ENCODE measurements around the gene KPNA6. TPM values are rescaled to one million over a fixed set of nuclear protein-coding genes. Genes with fewer than 3 reads are reported as not detected.

KPNA6 gene
- total and polyA plus RNA-seq, 2 of the 13 experiments (the other 11 are each of a cell fraction or from before 2014, with no cell fraction given), result 22.0 to 47.5 TPM

DNA sequence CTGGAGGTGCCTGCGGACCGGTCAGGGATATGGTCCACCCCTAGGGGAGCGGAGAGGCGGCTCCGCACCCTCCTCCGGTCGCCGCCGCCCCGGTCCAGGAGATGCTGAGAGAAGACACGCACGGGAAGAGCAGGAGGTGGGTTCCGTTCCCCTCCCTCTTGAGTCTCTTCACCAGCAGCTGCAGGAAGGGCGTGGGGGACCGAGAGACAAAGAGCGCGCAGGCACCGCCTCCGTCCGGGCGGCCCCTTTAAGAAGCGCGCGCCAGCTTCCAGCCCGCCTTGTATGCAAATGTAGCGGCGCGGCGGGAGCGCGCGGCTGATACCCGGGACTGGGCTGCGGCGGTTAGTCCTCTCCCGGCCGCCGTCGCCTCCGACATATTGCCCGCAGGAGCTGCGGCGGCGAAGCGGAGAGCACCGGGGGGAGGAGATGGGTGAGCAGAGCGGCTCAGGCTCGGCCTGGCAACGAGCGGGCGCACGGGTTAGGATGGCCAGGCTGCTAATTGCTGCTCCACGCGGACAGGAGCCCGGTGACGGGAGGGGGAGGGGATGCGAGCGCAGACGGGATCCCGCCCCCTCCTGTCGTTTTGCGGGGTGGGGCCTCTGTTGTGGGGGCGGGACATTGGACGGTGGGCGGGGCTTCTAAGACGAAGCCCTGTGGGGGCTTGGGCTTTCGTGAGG is 35.1 kb upstream of the KPNA6 start, which contains the start of gene TMEM39B (continued):
- TF ChIP-seq, protein P1, sequence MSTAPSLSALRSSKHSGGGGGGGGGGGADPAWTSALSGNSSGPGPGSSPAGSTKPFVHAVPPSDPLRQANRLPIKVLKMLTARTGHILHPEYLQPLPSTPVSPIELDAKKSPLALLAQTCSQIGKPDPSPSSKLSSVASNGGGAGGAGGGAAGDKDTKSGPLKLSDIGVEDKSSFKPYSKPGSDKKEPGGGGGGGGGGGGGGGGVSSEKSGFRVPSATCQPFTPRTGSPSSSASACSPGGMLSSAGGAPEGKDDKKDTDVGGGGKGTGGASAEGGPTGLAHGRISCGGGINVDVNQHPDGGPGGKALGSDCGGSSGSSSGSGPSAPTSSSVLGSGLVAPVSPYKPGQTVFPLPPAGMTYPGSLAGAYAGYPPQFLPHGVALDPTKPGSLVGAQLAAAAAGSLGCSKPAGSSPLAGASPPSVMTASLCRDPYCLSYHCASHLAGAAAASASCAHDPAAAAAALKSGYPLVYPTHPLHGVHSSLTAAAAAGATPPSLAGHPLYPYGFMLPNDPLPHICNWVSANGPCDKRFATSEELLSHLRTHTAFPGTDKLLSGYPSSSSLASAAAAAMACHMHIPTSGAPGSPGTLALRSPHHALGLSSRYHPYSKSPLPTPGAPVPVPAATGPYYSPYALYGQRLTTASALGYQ (CRISPR knock-in tag; IDR thresholded peaks at IDR 0.05), result peak; percentile 30; the same call in 1 of the 2 replicates
- no peak for TF ChIP-seq SRF (IDR thresholded peaks at IDR 0.05; ENCODE audit: low read depth, low read length)
- TF ChIP-seq ZNF354B (CRISPR knock-in tag; IDR thresholded peaks at IDR 0.05), result no peak
- TF ChIP-seq KDM5A (IDR thresholded peaks at IDR 0.05; ENCODE audit: borderline replicate concordance, low read length), result peak; percentile 75; the same call in 1 of the 2 replicates
- TF ChIP-seq, protein P2, sequence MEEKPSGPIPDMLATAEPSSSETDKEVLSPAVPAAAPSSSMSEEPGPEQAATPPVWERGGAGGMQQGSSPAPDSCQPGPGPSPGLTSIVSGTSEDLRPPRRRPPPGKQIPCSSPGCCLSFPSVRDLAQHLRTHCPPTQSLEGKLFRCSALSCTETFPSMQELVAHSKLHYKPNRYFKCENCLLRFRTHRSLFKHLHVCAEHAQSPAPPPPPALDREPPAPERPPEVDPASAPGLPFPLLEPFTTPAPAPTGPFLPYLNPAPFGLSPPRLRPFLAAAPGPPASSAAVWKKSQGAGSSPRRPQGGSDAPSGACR (CRISPR knock-in tag; IDR thresholded peaks at IDR 0.05), result peak; percentile 42; the same call in 1 of the 2 replicates
- peak; percentile 19; the same call in 1 of the 2 replicates for TF ChIP-seq MTA1 (CRISPR knock-in tag; IDR thresholded peaks at IDR 0.05; ENCODE audit: borderline replicate concordance)
- no peak for TF ChIP-seq KMT2A (CRISPR knock-in tag; IDR thresholded peaks at IDR 0.05)
- TF ChIP-seq, protein P3, sequence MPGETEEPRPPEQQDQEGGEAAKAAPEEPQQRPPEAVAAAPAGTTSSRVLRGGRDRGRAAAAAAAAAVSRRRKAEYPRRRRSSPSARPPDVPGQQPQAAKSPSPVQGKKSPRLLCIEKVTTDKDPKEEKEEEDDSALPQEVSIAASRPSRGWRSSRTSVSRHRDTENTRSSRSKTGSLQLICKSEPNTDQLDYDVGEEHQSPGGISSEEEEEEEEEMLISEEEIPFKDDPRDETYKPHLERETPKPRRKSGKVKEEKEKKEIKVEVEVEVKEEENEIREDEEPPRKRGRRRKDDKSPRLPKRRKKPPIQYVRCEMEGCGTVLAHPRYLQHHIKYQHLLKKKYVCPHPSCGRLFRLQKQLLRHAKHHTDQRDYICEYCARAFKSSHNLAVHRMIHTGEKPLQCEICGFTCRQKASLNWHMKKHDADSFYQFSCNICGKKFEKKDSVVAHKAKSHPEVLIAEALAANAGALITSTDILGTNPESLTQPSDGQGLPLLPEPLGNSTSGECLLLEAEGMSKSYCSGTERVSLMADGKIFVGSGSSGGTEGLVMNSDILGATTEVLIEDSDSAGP (CRISPR knock-in tag; IDR thresholded peaks at IDR 0.05; ENCODE audit: borderline replicate concordance), result peak; percentile 100
- TF ChIP-seq HES4 (CRISPR knock-in tag; IDR thresholded peaks at IDR 0.05; ENCODE audit: borderline replicate concordance), result no peak
- TF ChIP-seq HOXA3 (CRISPR knock-in tag; IDR thresholded peaks at IDR 0.05), result no peak; the same call in 1 of the 2 replicates
- TF ChIP-seq ESRRA (CRISPR knock-in tag; IDR thresholded peaks at IDR 0.05; ENCODE audit: low read depth), result no peak
- TF ChIP-seq, protein P4, sequence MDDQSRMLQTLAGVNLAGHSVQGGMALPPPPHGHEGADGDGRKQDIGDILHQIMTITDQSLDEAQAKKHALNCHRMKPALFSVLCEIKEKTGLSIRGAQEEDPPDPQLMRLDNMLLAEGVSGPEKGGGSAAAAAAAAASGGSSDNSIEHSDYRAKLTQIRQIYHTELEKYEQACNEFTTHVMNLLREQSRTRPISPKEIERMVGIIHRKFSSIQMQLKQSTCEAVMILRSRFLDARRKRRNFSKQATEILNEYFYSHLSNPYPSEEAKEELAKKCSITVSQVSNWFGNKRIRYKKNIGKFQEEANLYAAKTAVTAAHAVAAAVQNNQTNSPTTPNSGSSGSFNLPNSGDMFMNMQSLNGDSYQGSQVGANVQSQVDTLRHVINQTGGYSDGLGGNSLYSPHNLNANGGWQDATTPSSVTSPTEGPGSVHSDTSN (CRISPR knock-in tag; IDR thresholded peaks at IDR 0.05; ENCODE audit: borderline replicate concordance), result no peak
- peak; percentile 84; the same call in 1 of the 2 replicates for TF ChIP-seq ZSCAN21 (CRISPR knock-in tag; IDR thresholded peaks at IDR 0.05; ENCODE audit: borderline replicate concordance)
- TF ChIP-seq RAD51 (IDR thresholded peaks at IDR 0.05; ENCODE audit: borderline replicate concordance), result no peak
- no peak for TF ChIP-seq TCF12 (IDR thresholded peaks at IDR 0.05)
- 0 out of 2 replicates have a peak, but pooled peaks have one; percentile 22 for TF ChIP-seq TCF12 (CRISPR knock-in tag; IDR thresholded peaks at IDR 0.05)
- no peak for TF ChIP-seq MIER3 (CRISPR knock-in tag; IDR thresholded peaks at IDR 0.05; ENCODE audit: borderline replicate concordance)
- TF ChIP-seq ONECUT2 (CRISPR knock-in tag; IDR thresholded peaks at IDR 0.05), result no peak
- peak; percentile 68 for TF ChIP-seq POGZ (CRISPR knock-in tag; IDR thresholded peaks at IDR 0.05)
- TF ChIP-seq, protein P5, sequence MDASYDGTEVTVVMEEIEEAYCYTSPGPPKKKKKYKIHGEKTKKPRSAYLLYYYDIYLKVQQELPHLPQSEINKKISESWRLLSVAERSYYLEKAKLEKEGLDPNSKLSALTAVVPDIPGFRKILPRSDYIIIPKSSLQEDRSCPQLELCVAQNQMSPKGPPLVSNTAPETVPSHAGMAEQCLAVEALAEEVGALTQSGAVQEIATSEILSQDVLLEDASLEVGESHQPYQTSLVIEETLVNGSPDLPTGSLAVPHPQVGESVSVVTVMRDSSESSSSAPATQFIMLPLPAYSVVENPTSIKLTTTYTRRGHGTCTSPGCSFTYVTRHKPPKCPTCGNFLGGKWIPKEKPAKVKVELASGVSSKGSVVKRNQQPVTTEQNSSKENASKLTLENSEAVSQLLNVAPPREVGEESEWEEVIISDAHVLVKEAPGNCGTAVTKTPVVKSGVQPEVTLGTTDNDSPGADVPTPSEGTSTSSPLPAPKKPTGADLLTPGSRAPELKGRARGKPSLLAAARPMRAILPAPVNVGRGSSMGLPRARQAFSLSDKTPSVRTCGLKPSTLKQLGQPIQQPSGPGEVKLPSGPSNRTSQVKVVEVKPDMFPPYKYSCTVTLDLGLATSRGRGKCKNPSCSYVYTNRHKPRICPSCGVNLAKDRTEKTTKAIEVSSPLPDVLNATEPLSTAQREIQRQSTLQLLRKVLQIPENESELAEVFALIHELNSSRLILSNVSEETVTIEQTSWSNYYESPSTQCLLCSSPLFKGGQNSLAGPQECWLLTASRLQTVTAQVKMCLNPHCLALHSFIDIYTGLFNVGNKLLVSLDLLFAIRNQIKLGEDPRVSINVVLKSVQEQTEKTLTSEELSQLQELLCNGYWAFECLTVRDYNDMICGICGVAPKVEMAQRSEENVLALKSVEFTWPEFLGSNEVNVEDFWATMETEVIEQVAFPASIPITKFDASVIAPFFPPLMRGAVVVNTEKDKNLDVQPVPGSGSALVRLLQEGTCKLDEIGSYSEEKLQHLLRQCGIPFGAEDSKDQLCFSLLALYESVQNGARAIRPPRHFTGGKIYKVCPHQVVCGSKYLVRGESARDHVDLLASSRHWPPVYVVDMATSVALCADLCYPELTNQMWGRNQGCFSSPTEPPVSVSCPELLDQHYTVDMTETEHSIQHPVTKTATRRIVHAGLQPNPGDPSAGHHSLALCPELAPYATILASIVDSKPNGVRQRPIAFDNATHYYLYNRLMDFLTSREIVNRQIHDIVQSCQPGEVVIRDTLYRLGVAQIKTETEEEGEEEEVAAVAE (CRISPR knock-in tag; IDR thresholded peaks at IDR 0.05; ENCODE audit: borderline replicate concordance), result no peak
